H1 (cell line): ENCODE results near the gene UNC5B. TPM values are rescaled to one million over a fixed set of nuclear protein-coding genes. Genes with fewer than 3 reads are reported as not detected.

Experiments
- ASH2L ChIP-seq: fragments of 200-600, 300-600 bp; sonication (generic); IDR thresholded peaks from one replicate; pipeline ENCODE4 v1.7.1; 2017; ENCODE audit warnings: low read length
- BACH1 ChIP-seq: IDR thresholded peaks from 2 replicates; pipeline ENCODE4 v1.6.1; 2012; ENCODE audit warnings: low read length, improper control_type of control experiment
- BRCA1 ChIP-seq: IDR thresholded peaks from 2 replicates; pipeline ENCODE4 v1.6.1; 2012; ENCODE audit warnings: low read depth, low read length, improper control_type of control experiment
- EP300 ChIP-seq, 2 experiments: IDR thresholded peaks; 1 replicate in 1 of 2; 2 replicates in 1 of 2; pipeline ENCODE4 v1.6.1; 2011 to 2012; ENCODE audit warnings: low read depth in 2 of 2, low read length in 2 of 2, mild to moderate bottlenecking in 2 of 2, borderline replicate concordance in 1 of 2, inconsistent platforms in 1 of 2, moderate library complexity in 1 of 2
- EZH2 ChIP-seq: fragments of 200-600 bp; sonication (generic); IDR thresholded peaks from 2 replicates; pipeline ENCODE4 v1.7.1; 2012; ENCODE audit warnings: low read depth, mild to moderate bottlenecking, moderate library complexity, low read length, inconsistent platforms; ENCODE audit not compliant: severe bottlenecking
- FOSL1 ChIP-seq: IDR thresholded peaks from 2 replicates; pipeline ENCODE4 v1.6.1; 2011; ENCODE audit warnings: mild to moderate bottlenecking, low read depth, low read length, moderate library complexity; ENCODE audit not compliant: insufficient read depth
- HDAC6 ChIP-seq: IDR thresholded peaks from one replicate; pipeline ENCODE4 v1.7.1; 2012; ENCODE audit warnings: low read depth, mild to moderate bottlenecking, inconsistent platforms, low read length, moderate library complexity
- KDM4A ChIP-seq: IDR thresholded peaks from one replicate; pipeline ENCODE4 v1.7.1; 2012; ENCODE audit warnings: low read depth, mild to moderate bottlenecking, moderate library complexity, low read length, inconsistent platforms; ENCODE audit not compliant: severe bottlenecking
- KDM5A ChIP-seq: fragments of 200-600 bp; IDR thresholded peaks from 2 replicates; pipeline ENCODE4 v1.7.1; 2012; ENCODE audit warnings: mild to moderate bottlenecking, low read length, inconsistent platforms, mixed read lengths
- NANOG ChIP-seq: IDR thresholded peaks from 2 replicates; pipeline ENCODE4 v1.6.1; 2011; ENCODE audit warnings: low read length, low read depth, mild to moderate bottlenecking, inconsistent platforms; ENCODE audit not compliant: insufficient read depth, poor library complexity, severe bottlenecking
- PHF8 ChIP-seq: fragments of 200-600 bp; sonication (generic); conservative IDR thresholded peaks from 2 replicates; pipeline ENCODE4 v1.7.1; 2012; ENCODE audit warnings: low read depth, mild to moderate bottlenecking, inconsistent platforms, low read length, moderate library complexity
- POLR2AphosphoS5 ChIP-seq: IDR thresholded peaks from 2 replicates; pipeline ENCODE4 v1.6.1; 2011; ENCODE audit warnings: low read depth, low read length
- POU5F1 ChIP-seq: IDR thresholded peaks from 2 replicates; pipeline ENCODE4 v1.6.1; 2011; ENCODE audit warnings: low read depth, mild to moderate bottlenecking, low read length, moderate library complexity
- RAD21 ChIP-seq, 2 experiments: IDR thresholded peaks in 1 of 2; conservative IDR thresholded peaks in 1 of 2; 2 replicates each; pipeline ENCODE4 v1.6.1; 2011; ENCODE audit warnings: low read depth in 2 of 2, low read length in 2 of 2, improper control_type of control experiment in 1 of 2, inconsistent platforms in 1 of 2, mild to moderate bottlenecking in 1 of 2, moderate library complexity in 1 of 2
- RBBP5 ChIP-seq: IDR thresholded peaks from 2 replicates; pipeline ENCODE4 v1.7.1; 2012; ENCODE audit warnings: low read depth, mild to moderate bottlenecking, inconsistent platforms, low read length, moderate library complexity, borderline replicate concordance
- SAP30 ChIP-seq: fragments of 300-600 bp; sonication (generic); IDR thresholded peaks from 2 replicates; pipeline ENCODE4 v1.7.1; 2012; ENCODE audit warnings: low read length, moderate library complexity, mild to moderate bottlenecking, inconsistent platforms; ENCODE audit not compliant: insufficient read depth, insufficient replicate concordance
- SIRT6 ChIP-seq: IDR thresholded peaks from one replicate; pipeline ENCODE4 v1.7.1; 2012; ENCODE audit warnings: low read length, inconsistent platforms
- SP2 ChIP-seq: IDR thresholded peaks from 2 replicates; pipeline ENCODE4 v1.6.1; 2012; ENCODE audit warnings: mild to moderate bottlenecking, low read length, inconsistent platforms
- TAF7 ChIP-seq: optimal IDR thresholded peaks from 2 replicates; pipeline ENCODE3; 2011; ENCODE audit warnings: low read depth, mild to moderate bottlenecking, inconsistent platforms, low read length, moderate library complexity, borderline replicate concordance
- TBP ChIP-seq: IDR thresholded peaks from 2 replicates; pipeline ENCODE4 v1.6.1; 2011; ENCODE audit warnings: low read depth, low read length, improper control_type of control experiment
- TCF12 ChIP-seq: IDR thresholded peaks from 2 replicates; pipeline ENCODE4 v1.6.1; 2011; ENCODE audit warnings: low read depth, mild to moderate bottlenecking, low read length
- USF2 ChIP-seq: IDR thresholded peaks from 2 replicates; pipeline ENCODE4 v1.6.1; 2011; ENCODE audit warnings: low read length, improper control_type of control experiment
- YY1 ChIP-seq: IDR thresholded peaks from 2 replicates; pipeline ENCODE4 v1.6.1; 2011; ENCODE audit warnings: low read depth, mild to moderate bottlenecking, low read length
- polyA plus RNA-seq, 7 experiments: library from polyadenylated mRNA; depleted of rRNA in 3 of 7; stranded (reverse) in 5 of 7; unstranded in 2 of 7; fragments of >200 nt in 5 of 7; fragments of 200-250 nt in 2 of 7; gene quantifications; 1 replicate in 5 of 7; 2 replicates in 1 of 7; 4 replicates in 1 of 7; pipeline versions ENCODE4 v1.2.1 to v1.2.3, GENCODE V29; 2011 to 2013; ENCODE audit warnings: missing spikeins in 2 of 7, mixed read lengths in 2 of 7
- total RNA-seq: library from RNA; stranded (reverse); fragmentation: NEBNext Ultra II Directional; extraction: Animal tissue kit (Norgen Biotek cat#: 25700); gene quantifications from 2 replicates; pipeline ENCODE4 v1.2.1, GENCODE V29; 2021

The UNC5B gene
- total and polyA plus RNA-seq, 2 of the 8 experiments (the other 6 are each of a cell fraction or from before 2014, with no cell fraction given): 27.9 to 31.8 TPM

DNA sequence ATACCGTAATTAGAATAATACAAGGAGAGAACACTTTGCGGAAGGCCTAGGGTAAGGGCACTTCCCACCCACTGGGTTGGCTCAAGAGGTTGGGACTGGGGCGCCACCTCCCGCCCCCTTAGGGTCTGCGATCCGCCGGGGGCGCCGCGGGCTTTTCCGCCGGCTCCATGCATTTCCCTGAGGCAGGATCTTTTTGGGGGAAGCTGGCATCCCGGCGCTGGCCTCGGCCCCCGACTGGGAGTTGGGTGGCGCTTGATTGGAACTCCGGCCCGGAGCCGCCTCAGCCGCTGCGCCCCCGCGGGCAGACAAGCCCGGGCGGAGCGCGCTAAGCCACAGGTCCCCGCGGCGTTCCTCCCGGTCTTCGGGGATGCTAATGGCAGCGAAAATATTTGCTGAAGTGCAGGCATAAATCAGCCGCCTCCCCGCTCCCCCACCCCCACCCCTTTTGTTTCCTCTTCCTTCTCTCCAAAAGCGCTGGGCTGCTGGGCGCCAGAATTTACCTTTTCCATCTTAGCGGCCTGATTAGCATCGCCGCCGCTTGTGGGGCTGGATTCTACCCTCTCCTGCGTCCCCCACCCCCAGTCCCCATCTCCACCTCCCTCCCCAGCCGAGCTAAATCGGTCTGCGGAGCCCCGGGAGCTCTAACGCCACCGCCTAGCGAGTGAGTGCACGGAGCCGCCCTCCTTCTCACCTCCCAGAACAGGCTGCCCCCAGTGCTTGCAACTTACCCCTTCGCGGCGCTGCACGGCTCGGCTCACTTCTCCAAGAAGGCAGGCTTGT is 5.1 kb downstream of the UNC5B start (continued):
- TF ChIP-seq NANOG: no peak
- TF ChIP-seq SAP30: no peak
- no peak for TF ChIP-seq USF2
- TF ChIP-seq ASH2L: peak; percentile 91
- no peak for TF ChIP-seq KDM5A
- no peak for TF ChIP-seq FOSL1
- 0 out of 2 replicates have a peak, but pooled peaks have one; percentile 12 for TF ChIP-seq POLR2AphosphoS5
- peak; percentile 45 for TF ChIP-seq YY1
- TF ChIP-seq POU5F1: no peak
- no peak for TF ChIP-seq BACH1
- no peak for TF ChIP-seq TBP
- TF ChIP-seq EP300 (IDR thresholded peaks at IDR 0.05; ENCODE audit: borderline replicate concordance in 1 of 2, low read depth in 2 of 2, low read length in 2 of 2): no peak
- TF ChIP-seq TCF12: no peak
- TF ChIP-seq BRCA1: no peak
- TF ChIP-seq HDAC6: no peak
- no peak for TF ChIP-seq SP2
- TF ChIP-seq KDM4A: peak; percentile 57
- TF ChIP-seq SIRT6: no peak
- no peak for TF ChIP-seq EZH2
- TF ChIP-seq PHF8: peak; percentile 22; the same call in 1 of the 2 replicates
- 0 out of 2 replicates have a peak, but pooled peaks have one; percentile 39 for TF ChIP-seq RBBP5
- TF ChIP-seq RAD21 (IDR thresholded peaks at IDR 0.05 in 1 of 2, conservative IDR thresholded peaks at IDR 0.05 in 1 of 2; ENCODE audit: low read depth in 2 of 2, low read length in 2 of 2): peak; percentile 24 to 36; a peak in 1 of 4 replicates
- no peak for TF ChIP-seq TAF7
